Activated T-cell treated with anti-CD3 and anti-CD28 coated beads for 1 hour (primary cell): ENCODE data around the gene FAP.

Experiments
- DNase-seq: peaks from one replicate; pipeline ENCODE4 v3.0.0-alpha.2; 2020; ENCODE audit warnings: low read depth

The FAP gene

GRCh38 chr2:162242586-162243280, 512 bp downstream of the FAP start:
- DNase-seq = no peak

GRCh38 chr2:162241571-162241970, 1.7 kb downstream of the FAP start:
- DNase-seq = no peak

- DNase-seq = no peak
These were observed 8.4 kb downstream of the FAP start for GRCh38 chr2:162234620-162235462.

DNA sequence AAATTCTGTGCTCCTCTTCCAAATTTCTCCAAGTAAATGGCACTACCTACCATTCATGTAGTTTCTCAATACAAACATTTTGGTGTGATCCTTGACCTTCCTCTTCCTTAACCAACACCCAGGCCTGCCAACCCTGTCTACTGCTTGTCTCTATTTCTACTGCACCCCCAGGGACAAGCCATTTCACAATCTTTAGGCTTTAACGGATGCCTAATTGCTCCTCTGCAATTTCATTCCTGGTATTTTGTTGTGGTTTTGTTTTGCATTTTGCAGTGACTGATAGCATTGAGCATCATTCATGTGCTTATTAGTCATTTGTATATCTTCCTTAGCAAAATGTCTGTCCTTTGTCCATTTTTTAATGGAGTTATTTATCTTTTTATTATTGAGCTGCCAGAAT, 10.0 kb downstream of the FAP start:
- DNase-seq = no peak

DNA sequence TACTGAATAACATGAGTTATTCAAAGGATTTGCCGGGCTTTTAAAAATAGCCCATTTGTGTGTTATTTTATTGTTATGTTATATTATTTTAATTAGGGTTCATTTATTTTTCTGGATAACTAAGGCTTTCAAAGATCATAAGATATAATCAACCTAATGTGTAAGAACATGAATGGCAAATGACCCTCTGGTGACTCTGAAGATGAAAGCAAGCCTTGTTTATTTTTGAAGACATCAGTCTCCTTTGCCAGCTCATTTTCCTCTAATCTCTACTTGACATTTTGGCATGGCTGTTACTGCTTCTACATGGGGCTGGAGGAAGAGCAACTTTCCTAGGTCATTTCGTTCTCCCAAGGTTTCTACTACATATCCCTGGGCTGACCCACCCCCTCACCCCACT, 10.6 kb downstream of the FAP start:
- DNase-seq = no peak

- no peak for DNase-seq
These were observed 11.2 kb downstream of the FAP start for GRCh38 chr2:162232027-162232426.

GRCh38 chr2:162230761-162231160, 12.5 kb downstream of the FAP start:
- DNase-seq = no peak

- no peak for DNase-seq
These were observed 16.4 kb downstream of the FAP start for GRCh38 chr2:162226836-162227235.

DNA sequence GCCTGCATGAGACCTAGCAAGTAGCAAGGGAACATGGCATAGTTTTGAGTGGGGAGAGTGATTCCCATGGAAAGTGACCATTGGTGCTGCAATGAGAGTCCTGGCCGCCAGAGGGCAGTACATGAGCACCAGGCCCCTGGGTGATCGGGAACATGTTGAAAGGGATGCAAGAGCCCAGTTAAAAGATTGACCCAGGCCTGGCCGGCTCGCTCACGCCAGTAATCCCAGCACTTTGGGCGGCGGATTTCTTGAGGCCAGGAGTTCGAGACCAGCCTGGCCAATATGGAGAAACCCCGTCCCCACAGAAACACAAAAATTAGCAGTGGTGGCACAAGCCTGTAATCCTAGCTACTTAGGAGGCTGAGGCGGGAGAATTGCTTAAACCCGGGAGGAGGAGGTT, 22.2 kb downstream of the FAP start:
- DNase-seq = peak; percentile 41

GRCh38 chr2:162220368-162220767, 22.9 kb downstream of the FAP start:
- no peak for DNase-seq

DNA sequence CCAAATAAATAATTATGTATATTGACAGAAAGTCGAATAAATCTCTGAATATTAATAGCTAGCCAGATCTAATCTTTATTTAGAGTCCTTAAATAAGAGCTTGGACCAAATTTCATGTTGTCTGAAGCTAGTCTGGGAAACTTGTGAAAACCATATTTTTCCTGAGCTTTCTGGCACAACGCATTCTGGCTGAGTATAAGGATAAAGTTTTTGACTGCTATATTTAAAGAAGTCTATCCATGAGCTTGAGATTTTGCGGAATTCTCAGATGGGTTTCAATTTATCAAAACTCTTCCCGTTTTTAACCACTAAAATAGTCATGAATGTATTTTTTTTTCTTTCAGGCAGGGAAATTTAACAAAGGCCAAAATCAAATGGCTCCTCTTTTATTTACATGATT, 23.8 kb downstream of the FAP start:
- DNase-seq = no peak

GRCh38 chr2:162217598-162217997, 25.6 kb downstream of the FAP start:
- DNase-seq = no peak

DNA sequence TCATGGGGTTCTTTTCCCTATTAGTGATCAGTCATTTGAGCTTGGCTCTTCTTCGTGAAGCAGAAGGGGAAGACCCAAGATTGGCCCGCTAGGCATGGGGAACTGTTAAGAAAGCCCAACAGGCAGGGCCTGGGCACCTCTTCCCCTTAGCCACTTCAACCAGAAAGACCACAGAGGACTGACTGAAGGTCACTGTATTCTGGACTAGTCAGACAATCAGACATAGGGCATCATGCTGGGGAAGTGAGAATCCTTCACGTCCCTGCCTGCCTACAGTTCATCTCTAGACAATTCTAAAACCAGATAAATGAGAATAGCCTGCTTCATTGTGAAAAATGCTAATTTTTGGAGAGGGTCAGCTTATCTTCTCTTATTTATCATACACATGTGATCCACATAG, 28.1 kb downstream of the FAP start:
- no peak for DNase-seq

GRCh38 chr2:162212366-162212765, 30.9 kb downstream of the FAP start:
- DNase-seq = no peak

GRCh38 chr2:162211732-162212131, 31.5 kb downstream of the FAP start:
- DNase-seq = no peak

DNA sequence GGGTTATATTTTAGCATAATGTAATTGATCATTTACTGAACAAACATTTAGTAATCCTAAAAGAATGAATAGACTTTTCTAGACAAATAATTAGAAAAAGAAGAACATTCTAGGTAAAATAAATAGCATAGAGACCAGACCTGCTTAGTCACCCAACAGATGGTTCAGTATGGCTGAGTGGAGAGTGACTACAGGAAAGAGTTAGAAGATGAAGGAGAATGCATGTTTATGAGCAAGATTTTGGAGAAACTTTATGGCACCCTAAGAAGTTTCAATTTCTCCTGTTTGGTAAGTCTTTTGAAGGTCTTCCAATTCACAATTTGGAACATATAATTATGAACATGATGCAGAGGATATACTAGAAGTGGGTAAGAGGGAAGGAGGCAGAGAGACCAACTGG, 32.9 kb downstream of the FAP start:
- no peak for DNase-seq

DNA sequence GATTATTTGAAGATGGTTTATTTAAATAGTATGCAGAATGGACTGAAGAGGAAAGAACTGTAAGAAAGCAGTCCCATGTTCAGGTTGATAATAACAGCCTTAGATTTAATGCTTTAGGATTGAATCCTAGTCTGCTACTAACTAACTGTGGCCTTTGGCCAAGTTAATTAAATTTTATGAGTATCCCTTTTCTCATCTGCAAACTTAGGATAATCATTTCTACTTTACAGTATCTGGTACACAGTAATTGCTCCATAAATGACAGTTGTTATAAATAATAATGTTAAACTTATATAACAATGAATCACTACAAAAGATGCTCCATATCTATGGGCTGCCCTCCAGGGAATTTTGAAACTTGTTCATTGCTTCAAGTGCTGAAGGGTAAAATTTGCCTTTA, 41.0 kb downstream of the FAP start:
- DNase-seq = no peak

DNA sequence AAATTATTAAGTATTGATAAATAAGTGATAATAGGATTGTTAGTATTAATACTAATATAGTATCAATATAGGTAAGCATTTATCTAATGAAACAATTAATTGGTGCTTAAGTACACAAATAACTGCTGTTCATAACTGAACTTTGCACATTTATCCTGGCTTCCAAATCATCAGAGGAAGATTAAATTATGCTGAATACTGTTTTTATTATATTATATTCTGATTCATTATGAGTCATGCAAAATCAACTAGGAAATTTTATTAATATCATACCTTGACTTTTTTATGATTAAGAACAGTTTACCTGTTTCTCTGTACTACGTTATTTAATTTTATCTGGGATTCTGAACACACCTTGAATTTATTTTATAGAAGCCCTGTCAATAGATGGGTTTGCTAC, 42.6 kb downstream of the FAP start:
- no peak for DNase-seq

GRCh38 chr2:162199913-162200312, 43.3 kb downstream of the FAP start:
- DNase-seq = no peak

GRCh38 chr2:162198239-162198638, 45.0 kb downstream of the FAP start:
- no peak for DNase-seq

DNA sequence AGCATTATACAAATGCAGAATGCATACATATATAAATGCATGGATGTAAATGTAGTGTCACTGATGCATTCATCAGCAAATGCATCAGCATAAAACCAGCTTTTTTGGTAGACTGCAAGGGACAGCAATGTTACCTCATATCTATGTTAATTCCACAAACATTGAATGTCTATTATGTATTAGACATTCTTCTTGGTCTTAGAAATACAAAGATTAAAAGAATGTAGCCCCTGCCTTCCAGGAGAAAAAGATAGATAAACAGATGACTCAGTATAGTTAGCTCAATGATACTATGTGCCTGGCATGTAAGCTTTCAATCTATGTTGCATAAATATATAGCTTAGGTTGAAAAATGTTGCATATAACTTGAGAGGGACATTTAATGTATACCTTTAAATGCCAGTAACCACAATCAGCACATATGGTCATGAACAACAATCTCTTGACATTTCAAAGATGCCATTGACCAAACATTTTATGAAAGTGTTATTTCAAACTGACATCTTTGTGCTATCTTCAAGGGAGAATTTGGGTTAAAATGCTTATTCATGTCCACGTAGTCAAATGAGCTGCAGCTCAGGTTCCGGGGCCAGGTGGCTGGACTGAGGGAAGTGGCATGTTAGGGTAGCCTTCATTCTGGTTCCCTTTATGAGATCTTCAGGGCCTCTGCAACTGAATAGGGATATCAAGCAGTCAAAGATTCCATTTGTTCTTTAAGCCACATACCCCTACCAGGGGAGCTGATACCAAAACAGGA, 46.0 kb downstream of the FAP start:
- DNase-seq = no peak

DNA sequence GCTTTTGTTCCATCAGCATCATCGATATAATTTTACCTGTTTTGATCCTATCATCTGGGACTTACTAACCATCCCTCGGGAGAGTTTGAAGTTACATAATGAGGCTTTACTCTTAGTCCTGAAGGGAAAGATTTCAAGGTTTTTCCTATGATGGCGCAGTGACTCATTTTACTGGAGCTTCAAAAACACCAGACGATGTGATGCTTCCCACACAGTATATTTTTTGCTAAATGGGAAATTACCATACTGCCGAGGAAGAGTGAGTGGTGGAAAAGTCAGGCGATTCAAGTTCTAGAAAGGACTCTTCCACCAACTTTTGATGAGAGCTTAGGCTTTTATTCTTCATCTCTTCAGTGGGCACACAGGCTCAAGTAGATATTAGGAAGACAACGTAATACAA, 46.6 kb downstream of the FAP start:
- no peak for DNase-seq

GRCh38 chr2:162188451-162188850, 54.8 kb downstream of the FAP start:
- no peak for DNase-seq
